ENCODE data around the gene TMEM151A. TPM values are rescaled to one million over a fixed set of nuclear protein-coding genes. Genes with fewer than 3 reads are reported as not detected.

The TMEM151A gene
- total and polyA plus RNA-seq, 4 donors, result 0.05 to 0.13 TPM; not detected in 2

DNA sequence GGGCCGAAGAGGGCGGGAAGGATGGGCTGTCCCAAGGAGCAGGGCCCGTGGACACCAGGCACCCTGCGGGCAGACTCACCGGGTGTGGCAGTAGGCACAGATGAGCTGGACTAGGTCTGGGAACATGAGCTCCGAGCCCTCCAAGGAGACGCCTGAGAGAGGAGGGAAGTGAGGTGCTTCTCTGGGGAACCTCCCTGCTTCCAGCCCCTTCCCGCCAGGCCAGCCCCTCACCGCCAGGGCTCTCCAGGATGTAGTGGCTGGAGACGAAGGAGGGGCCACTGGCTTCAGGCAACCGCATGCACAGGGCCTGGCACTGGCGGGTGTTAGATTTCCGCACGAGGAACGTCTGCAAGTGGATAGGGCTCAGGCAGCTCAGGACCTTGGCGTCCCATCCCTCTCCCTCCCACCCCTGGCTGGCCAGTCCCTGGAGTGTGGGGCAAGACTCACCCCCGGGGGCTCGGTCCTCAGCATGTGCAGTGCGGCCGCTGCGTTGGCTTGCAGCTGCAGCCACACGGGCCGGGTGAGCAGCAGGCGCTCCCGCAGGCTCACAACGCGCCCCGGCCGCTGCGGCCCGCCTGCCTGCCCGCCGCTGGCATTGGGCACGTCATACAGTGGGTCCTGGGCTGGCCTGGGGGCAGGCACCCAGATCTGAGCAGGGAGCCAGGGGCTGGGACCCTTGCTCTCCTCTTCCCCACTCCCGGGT, 44.0 kb downstream of the TMEM151A start (continued):
- TF ChIP-seq GABPA (IDR thresholded peaks at IDR 0.05 in 1 of 2, conservative IDR thresholded peaks at IDR 0.05 in 1 of 2) (no peak), RAD21 (IDR thresholded peaks at IDR 0.05) (no peak), FOXA1 (IDR thresholded peaks at IDR 0.05) (no peak), SP1 (IDR thresholded peaks at IDR 0.05) (no peak), HNF4A (conservative IDR thresholded peaks at IDR 0.05) (no peak)
- TF ChIP-seq, protein P1, sequence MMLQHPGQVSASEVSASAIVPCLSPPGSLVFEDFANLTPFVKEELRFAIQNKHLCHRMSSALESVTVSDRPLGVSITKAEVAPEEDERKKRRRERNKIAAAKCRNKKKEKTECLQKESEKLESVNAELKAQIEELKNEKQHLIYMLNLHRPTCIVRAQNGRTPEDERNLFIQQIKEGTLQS (IDR thresholded peaks at IDR 0.05), result no peak
- TF ChIP-seq, protein P2, sequence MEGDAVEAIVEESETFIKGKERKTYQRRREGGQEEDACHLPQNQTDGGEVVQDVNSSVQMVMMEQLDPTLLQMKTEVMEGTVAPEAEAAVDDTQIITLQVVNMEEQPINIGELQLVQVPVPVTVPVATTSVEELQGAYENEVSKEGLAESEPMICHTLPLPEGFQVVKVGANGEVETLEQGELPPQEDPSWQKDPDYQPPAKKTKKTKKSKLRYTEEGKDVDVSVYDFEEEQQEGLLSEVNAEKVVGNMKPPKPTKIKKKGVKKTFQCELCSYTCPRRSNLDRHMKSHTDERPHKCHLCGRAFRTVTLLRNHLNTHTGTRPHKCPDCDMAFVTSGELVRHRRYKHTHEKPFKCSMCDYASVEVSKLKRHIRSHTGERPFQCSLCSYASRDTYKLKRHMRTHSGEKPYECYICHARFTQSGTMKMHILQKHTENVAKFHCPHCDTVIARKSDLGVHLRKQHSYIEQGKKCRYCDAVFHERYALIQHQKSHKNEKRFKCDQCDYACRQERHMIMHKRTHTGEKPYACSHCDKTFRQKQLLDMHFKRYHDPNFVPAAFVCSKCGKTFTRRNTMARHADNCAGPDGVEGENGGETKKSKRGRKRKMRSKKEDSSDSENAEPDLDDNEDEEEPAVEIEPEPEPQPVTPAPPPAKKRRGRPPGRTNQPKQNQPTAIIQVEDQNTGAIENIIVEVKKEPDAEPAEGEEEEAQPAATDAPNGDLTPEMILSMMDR (IDR thresholded peaks at IDR 0.05; ENCODE audit: low read depth, low read length, missing input control), result no peak
- TF ChIP-seq, protein P3, sequence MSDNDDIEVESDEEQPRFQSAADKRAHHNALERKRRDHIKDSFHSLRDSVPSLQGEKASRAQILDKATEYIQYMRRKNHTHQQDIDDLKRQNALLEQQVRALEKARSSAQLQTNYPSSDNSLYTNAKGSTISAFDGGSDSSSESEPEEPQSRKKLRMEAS (IDR thresholded peaks at IDR 0.05), result no peak

DNA sequence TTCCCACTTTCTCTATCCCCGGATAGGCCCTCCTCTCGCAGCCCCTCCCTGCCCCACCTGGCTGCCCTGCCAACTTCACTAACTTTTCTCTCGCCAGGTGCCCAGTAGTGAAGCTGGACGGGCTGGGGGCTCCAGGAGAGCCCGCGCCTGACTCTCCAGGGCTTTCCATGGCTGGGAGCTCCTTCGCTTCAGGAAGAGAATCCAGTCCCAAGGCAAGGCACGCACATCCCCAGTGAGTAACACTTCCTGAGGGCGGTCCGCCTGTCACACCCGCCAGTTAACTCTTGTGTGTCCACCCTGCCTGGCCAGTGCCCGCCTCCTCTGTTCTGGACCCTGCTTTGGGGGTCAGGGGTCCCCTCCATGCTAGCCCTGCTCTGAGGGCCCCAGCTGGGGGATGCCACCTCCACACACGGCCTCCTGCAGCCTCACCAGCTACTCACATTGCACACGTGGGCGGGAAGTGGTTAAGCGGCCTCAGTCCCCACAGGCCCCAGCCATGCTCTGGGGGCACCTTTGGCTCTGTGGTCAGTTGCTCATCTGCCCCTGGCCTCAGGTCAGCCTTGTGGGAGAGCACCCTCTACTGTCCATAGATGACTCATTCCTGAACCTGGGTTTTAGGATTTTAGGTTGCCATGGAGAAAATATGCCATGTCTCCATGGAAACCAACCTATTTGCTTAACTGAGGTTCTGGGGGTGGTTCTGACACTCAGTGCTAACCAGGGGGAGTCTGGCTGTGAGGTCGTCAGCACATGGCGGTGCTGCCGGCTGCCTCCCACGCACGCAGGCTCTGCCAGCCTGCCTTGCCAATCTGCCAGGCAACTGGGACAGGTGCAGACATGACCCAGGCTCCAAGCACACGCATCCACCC, 44.8 kb downstream of the TMEM151A start, which contains the start of gene RIN1:
RIN1 (minus strand) TSS at position 201 of the 869 bp plus-strand sequence; CDS start at position 169, 32 bp downstream.
- Histone ChIP-seq H3K9me3 (ENCODE audit: control insufficient read depth in 4 of 4, low read length in 3 of 4) (no peaks in the 10 kb centered on the region), H3K9ac (ENCODE audit: low read depth in 1 of 2, low read length in 2 of 2) (no peak within 1 kb of the TSS), H3K4me1 (ENCODE audit: control insufficient read depth in 4 of 4, insufficient read depth in 4 of 4, low read length in 3 of 4) (peaks cover 4 to 16% (median 8%) of the 10 kb centered on the region in 4 donors), H3K4me3 (ENCODE audit: low read depth in 1 of 3, low read length in 3 of 3) (peak within 1 kb of the TSS in 2 of 3 donors; percentile 28 to 32), H3K36me3 (ENCODE audit: control insufficient read depth in 4 of 4, insufficient read depth in 3 of 4, low read depth in 1 of 4, low read length in 3 of 4) (peaks cover 6 to 29% (median 15%) of the 10 kb centered on the region in 4 donors), H3K27ac (ENCODE audit: low read depth in 1 of 2, low read length in 2 of 2) (peak within 1 kb of the TSS; percentile 51 to 63), H3K27me3 (ENCODE audit: control insufficient read depth in 4 of 4, insufficient read depth in 4 of 4, low read length in 3 of 4) (no peaks in the 10 kb centered on the region)
- TF ChIP-seq YY1 (IDR thresholded peaks at IDR 0.05), result no peak
- peak; percentile 38 for TF ChIP-seq NR2F2 (IDR thresholded peaks at IDR 0.05)
- TF ChIP-seq, protein P2 (IDR thresholded peaks at IDR 0.05; ENCODE audit: low read depth, low read length, missing input control), result peak; percentile 36
- peak; percentile 72 to 78 for TF ChIP-seq RAD21 (IDR thresholded peaks at IDR 0.05)
- TF ChIP-seq, protein P4, sequence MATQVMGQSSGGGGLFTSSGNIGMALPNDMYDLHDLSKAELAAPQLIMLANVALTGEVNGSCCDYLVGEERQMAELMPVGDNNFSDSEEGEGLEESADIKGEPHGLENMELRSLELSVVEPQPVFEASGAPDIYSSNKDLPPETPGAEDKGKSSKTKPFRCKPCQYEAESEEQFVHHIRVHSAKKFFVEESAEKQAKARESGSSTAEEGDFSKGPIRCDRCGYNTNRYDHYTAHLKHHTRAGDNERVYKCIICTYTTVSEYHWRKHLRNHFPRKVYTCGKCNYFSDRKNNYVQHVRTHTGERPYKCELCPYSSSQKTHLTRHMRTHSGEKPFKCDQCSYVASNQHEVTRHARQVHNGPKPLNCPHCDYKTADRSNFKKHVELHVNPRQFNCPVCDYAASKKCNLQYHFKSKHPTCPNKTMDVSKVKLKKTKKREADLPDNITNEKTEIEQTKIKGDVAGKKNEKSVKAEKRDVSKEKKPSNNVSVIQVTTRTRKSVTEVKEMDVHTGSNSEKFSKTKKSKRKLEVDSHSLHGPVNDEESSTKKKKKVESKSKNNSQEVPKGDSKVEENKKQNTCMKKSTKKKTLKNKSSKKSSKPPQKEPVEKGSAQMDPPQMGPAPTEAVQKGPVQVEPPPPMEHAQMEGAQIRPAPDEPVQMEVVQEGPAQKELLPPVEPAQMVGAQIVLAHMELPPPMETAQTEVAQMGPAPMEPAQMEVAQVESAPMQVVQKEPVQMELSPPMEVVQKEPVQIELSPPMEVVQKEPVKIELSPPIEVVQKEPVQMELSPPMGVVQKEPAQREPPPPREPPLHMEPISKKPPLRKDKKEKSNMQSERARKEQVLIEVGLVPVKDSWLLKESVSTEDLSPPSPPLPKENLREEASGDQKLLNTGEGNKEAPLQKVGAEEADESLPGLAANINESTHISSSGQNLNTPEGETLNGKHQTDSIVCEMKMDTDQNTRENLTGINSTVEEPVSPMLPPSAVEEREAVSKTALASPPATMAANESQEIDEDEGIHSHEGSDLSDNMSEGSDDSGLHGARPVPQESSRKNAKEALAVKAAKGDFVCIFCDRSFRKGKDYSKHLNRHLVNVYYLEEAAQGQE (IDR thresholded peaks at IDR 0.05), result no peak
- TF ChIP-seq HNF4A (conservative IDR thresholded peaks at IDR 0.05), result no peak
- TF ChIP-seq JUND (IDR thresholded peaks at IDR 0.05), result peak in 1 of 2 donors; percentile 66
- TF ChIP-seq RXRA (IDR thresholded peaks at IDR 0.05), result no peak
- TF ChIP-seq, protein P5, sequence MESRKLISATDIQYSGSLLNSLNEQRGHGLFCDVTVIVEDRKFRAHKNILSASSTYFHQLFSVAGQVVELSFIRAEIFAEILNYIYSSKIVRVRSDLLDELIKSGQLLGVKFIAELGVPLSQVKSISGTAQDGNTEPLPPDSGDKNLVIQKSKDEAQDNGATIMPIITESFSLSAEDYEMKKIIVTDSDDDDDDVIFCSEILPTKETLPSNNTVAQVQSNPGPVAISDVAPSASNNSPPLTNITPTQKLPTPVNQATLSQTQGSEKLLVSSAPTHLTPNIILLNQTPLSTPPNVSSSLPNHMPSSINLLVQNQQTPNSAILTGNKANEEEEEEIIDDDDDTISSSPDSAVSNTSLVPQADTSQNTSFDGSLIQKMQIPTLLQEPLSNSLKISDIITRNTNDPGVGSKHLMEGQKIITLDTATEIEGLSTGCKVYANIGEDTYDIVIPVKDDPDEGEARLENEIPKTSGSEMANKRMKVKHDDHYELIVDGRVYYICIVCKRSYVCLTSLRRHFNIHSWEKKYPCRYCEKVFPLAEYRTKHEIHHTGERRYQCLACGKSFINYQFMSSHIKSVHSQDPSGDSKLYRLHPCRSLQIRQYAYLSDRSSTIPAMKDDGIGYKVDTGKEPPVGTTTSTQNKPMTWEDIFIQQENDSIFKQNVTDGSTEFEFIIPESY (IDR thresholded peaks at IDR 0.05), result no peak
- TF ChIP-seq EGR1 (IDR thresholded peaks at IDR 0.05; ENCODE audit: low read depth in 2 of 2), result peak in 1 of 2 donors; percentile 37
- TF ChIP-seq, protein P1 (IDR thresholded peaks at IDR 0.05), result no peak
- DNase-seq (ENCODE audit: low spot score), result no peak
- WGBS, result 22% methylated on average over 22 of the region's 22 CpGs

Data from liver (tissue), 9 donors.